Colonic mucosa (tissue), 4 donors: ENCODE measurements around the gene DMAC2L. TPM values are rescaled to one million over a fixed set of nuclear protein-coding genes. Genes with fewer than 3 reads are reported as not detected.
A peak's percentile ranks its signal among the peaks of the same experiment; 100 is the strongest.
"Not testable (repeated sequence)": the region's sequence is repeated elsewhere in the genome, so short reads cannot be mapped to it uniquely, and the experiment has no call there.

Experiments used
- DNase-seq: peaks from one replicate; pipeline ENCODE4 v3.0.0-alpha.2; 2020
- H3K27ac ChIP-seq: fragments of 200-600 bp; one replicate; pipeline ENCODE4 v1.8.0; 2021
- H3K27me3 ChIP-seq: fragments of 200-600 bp; one replicate; pipeline ENCODE4 v1.8.0; 2021
- H3K36me3 ChIP-seq: fragments of 200-600 bp; one replicate; pipeline ENCODE4 v1.8.0; 2021
- H3K4me1 ChIP-seq: fragments of 200-600 bp; one replicate; pipeline ENCODE4 v1.8.0; 2021; ENCODE audit warnings: mild to moderate bottlenecking
- H3K4me3 ChIP-seq: fragments of 200-600 bp; one replicate; pipeline ENCODE4 v1.8.0; 2021
- H3K9ac ChIP-seq, 2 donors: one replicate each; pipeline ENCODE4 v1.7.0; 2013; ENCODE audit warnings: control low read depth in 2 of 2, low read depth in 2 of 2, low read length in 2 of 2
- H3K9me3 ChIP-seq: fragments of 200-600 bp; one replicate; pipeline ENCODE4 v1.8.0; 2021
- CTCF ChIP-seq: fragments of 200-600 bp; IDR thresholded peaks from one replicate; pipeline ENCODE4 v1.8.0; 2022; ENCODE audit warnings: antibody characterized with exemption, mild to moderate bottlenecking
- intact Hi-C: fragments of 100-400 bp; cut with DNase I; formaldehyde crosslinking; loops from one replicate; pipeline ENCODE4 v1.14.1; 2022
- total RNA-seq, 2 donors: library from RNA; stranded (reverse); fragmentation: NEBNext Ultra II Directional in 1 of 2; extraction: Animal tissue kit (Norgen Biotek cat#: 25700) in 1 of 2; gene quantifications; one replicate each; pipeline ENCODE4 v1.2.1, GENCODE V29; 2021
- donor health status: healthy.
- donor health status: DM: no; HTN: no; CAD: no.
- donor health status: DM: no; HTN: no; CAD: no.

DMAC2L gene
- total RNA-seq, 2 donors from 2014 or later = 15.2 to 20.9 TPM

GRCh38 chr14:50303744-50304471 lies 8.2 kb upstream of the DMAC2L start:
- no peak for DNase-seq
- intact Hi-C loops = no loop called here
- H3K27me3 ChIP-seq = no peaks in the 10 kb centered on the region
- H3K4me1 ChIP-seq = no peaks in the 10 kb centered on the region
- H3K4me3 ChIP-seq = no peak overlapping the region
- no peak overlapping the region for H3K9ac ChIP-seq
- no peak for TF ChIP-seq CTCF
- H3K36me3 ChIP-seq = no peaks in the 10 kb centered on the region
- no peaks in the 10 kb centered on the region for H3K9me3 ChIP-seq
- H3K27ac ChIP-seq = no peak overlapping the region

GRCh38 chr14:50308363-50308915 lies 3.7 kb upstream of the DMAC2L start:
- H3K9me3 ChIP-seq = no peaks in the 10 kb centered on the region
- no peak overlapping the region for H3K4me3 ChIP-seq
- no peak overlapping the region for H3K9ac ChIP-seq
- no peaks in the 10 kb centered on the region for H3K36me3 ChIP-seq
- no peak overlapping the region for H3K27ac ChIP-seq
- intact Hi-C loops = no loop called here
- no peak for TF ChIP-seq CTCF
- H3K27me3 ChIP-seq = no peaks in the 10 kb centered on the region
- H3K4me1 ChIP-seq = peaks cover 6% of the 10 kb centered on the region
- no peak for DNase-seq

GRCh38 chr14:50310445-50310844 lies 1.7 kb upstream of the DMAC2L start:
- Histone ChIP-seq H3K27ac (no peak overlapping the region), H3K4me1 (peaks cover 6% of the 10 kb centered on the region), H3K9me3 (no peaks in the 10 kb centered on the region), H3K27me3 (no peaks in the 10 kb centered on the region), H3K4me3 (no peak overlapping the region), H3K9ac (no peak overlapping the region), H3K36me3 (no peaks in the 10 kb centered on the region)
- intact Hi-C loops = loop anchor here (10.0 kb wide), 1 partner anchor 464 kb away; no protein-coding TSS in a partner anchor
- TF ChIP-seq CTCF = no peak
- DNase-seq = no peak

GRCh38 chr14:50311337-50311971 lies 670 bp upstream of the DMAC2L start:
- Histone ChIP-seq H3K4me3 (peak overlapping the region; percentile 91), H3K9ac (peak overlapping the region; percentile 89 to 98), H3K36me3 (no peaks in the 10 kb centered on the region), H3K27me3 (no peaks in the 10 kb centered on the region), H3K27ac (peak overlapping the region; percentile 82), H3K9me3 (no peaks in the 10 kb centered on the region), H3K4me1 (peaks cover 6% of the 10 kb centered on the region)
- peak; percentile 45 for TF ChIP-seq CTCF
- intact Hi-C loops = loop anchor here (10.0 kb wide), 1 partner anchor 463 kb away; no protein-coding TSS in a partner anchor
- peak; percentile 25 for DNase-seq

- Histone ChIP-seq H3K4me1 (peaks cover 6% of the 10 kb centered on the region), H3K27ac (peak overlapping the region; percentile 82), H3K9me3 (no peaks in the 10 kb centered on the region), H3K4me3 (peak overlapping the region; percentile 91), H3K27me3 (no peaks in the 10 kb centered on the region), H3K9ac (peak overlapping the region; percentile 46 to 98), H3K36me3 (no peaks in the 10 kb centered on the region)
- TF ChIP-seq CTCF = no peak
- no peak for DNase-seq
- intact Hi-C loops = loop anchor here (10.0 kb wide), 1 partner anchor 462 kb away; no protein-coding TSS in a partner anchor
Observed at GRCh38 chr14:50312734-50313054, 570 bp downstream of the DMAC2L start.

- not testable (repeated sequence) for DNase-seq, H3K27ac ChIP-seq, H3K4me1 ChIP-seq, H3K9ac ChIP-seq, H3K27me3 ChIP-seq, H3K4me3 ChIP-seq, H3K36me3 ChIP-seq, H3K9me3 ChIP-seq
- intact Hi-C loops = loop anchor here (10.0 kb wide), 1 partner anchor 461 kb away; no protein-coding TSS in a partner anchor
Observed at GRCh38 chr14:50314098-50314497, 2.0 kb downstream of the DMAC2L start.
